GM12891 (cell line): ENCODE data around the gene VWA3B.

ENCODE experiments used
- PAX5 ChIP-seq: IDR thresholded peaks from 2 replicates; pipeline ENCODE4 v1.6.1; 2011; ENCODE audit warnings: low read length, moderate library complexity, mild to moderate bottlenecking; ENCODE audit not compliant: insufficient read depth, severe bottlenecking
- POLR2A ChIP-seq: IDR thresholded peaks from 2 replicates; pipeline ENCODE4 v1.6.1; 2011; ENCODE audit warnings: low read depth, low read length, control low read depth
- POLR2AphosphoS5 ChIP-seq: IDR thresholded peaks from 2 replicates; pipeline ENCODE4 v1.6.1; 2011; ENCODE audit warnings: low read depth, low read length, control low read depth
- POU2F2 ChIP-seq: IDR thresholded peaks from 2 replicates; pipeline ENCODE4 v1.6.1; 2011; ENCODE audit warnings: low read depth, mild to moderate bottlenecking, control low read depth, low read length, moderate library complexity
- SPI1 ChIP-seq: IDR thresholded peaks from 2 replicates; pipeline ENCODE4 v1.6.1; 2011; ENCODE audit warnings: low read depth, low read length, control low read depth
- TAF1 ChIP-seq: IDR thresholded peaks from 2 replicates; pipeline ENCODE4 v1.6.1; 2011; ENCODE audit warnings: low read depth, low read length, control low read depth

DNA sequence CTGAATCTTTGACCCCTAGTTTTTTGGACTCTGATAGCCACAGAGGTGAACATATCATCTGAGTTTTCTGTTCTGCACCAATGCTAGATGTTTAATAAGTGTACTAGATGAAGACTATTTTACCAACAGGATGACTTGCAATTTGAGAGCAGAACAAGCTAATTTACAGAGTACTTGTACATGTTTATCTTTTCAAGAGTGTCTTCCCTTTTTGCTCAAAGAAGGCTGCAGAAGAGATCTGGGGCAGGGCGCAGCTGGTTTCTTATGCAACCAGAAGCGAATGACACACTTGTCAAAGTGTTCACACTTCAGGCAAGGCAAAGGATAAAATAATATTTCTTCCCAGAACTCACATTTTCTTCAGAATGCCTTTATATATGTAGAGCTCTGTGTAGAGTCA lies 86.0 kb downstream of the VWA3B start:
- TF ChIP-seq POLR2A = no peak
- TF ChIP-seq POLR2AphosphoS5 = no peak
- no peak for TF ChIP-seq SPI1
- no peak for TF ChIP-seq PAX5
- TF ChIP-seq TAF1 = no peak
- TF ChIP-seq POU2F2 = no peak
